Kidney (tissue), 14 donors: ENCODE data around the gene MRNIP. TPM values are rescaled to one million over a fixed set of nuclear protein-coding genes. Genes with fewer than 3 reads are reported as not detected.
A peak's percentile ranks its signal among the peaks of the same experiment; 100 is the strongest.

ENCODE experiments used
- DNase-seq, 5 donors: peaks; one replicate each; pipeline ENCODE4 v3.0.0-alpha.2; 2013 to 2020
- FAIRE-seq: peaks from 2 replicates; lab custom pipeline; 2012; peaks lifted over from hg19 to GRCh38; lab: Jason Lieb, UNC
- H3K27ac ChIP-seq, 2 donors: one replicate each; pipeline ENCODE4 v1.7.0; 2013; ENCODE audit warnings: low read depth in 2 of 2, low read length in 2 of 2, inconsistent platforms in 1 of 2
- H3K27me3 ChIP-seq: one replicate; pipeline ENCODE4 v1.7.1; 2013; ENCODE audit warnings: low read length, inconsistent platforms; ENCODE audit not compliant: control insufficient read depth, insufficient read depth
- H3K36me3 ChIP-seq, 3 donors: one replicate each; pipeline versions ENCODE4 v1.7.0 to v1.7.1; 2013; ENCODE audit warnings: low read length in 3 of 3, control low read depth in 1 of 3, inconsistent platforms in 1 of 3; ENCODE audit not compliant: insufficient read depth in 3 of 3, control insufficient read depth in 2 of 3
- H3K4me1 ChIP-seq, 3 donors: one replicate each; pipeline versions ENCODE4 v1.7.0 to v1.7.1; 2013; ENCODE audit warnings: low read length in 3 of 3, inconsistent platforms in 1 of 3, low read depth in 1 of 3; ENCODE audit not compliant: control insufficient read depth in 2 of 3, insufficient read depth in 2 of 3
- H3K4me3 ChIP-seq, 3 donors: one replicate each; pipeline versions ENCODE4 v1.7.0 to v1.8.1; 2013; ENCODE audit warnings: low read length in 3 of 3, control low read depth in 1 of 3, inconsistent platforms in 1 of 3
- H3K9ac ChIP-seq, 3 donors: one replicate each; pipeline versions ENCODE4 v1.7.0 to v1.7.1; 2013; ENCODE audit warnings: low read length in 3 of 3, control low read depth in 1 of 3, inconsistent platforms in 1 of 3
- H3K9me3 ChIP-seq, 3 donors: one replicate each; pipeline versions ENCODE4 v1.7.0 to v1.7.1; 2013; ENCODE audit warnings: low read length in 3 of 3, control low read depth in 1 of 3, inconsistent platforms in 1 of 3; ENCODE audit not compliant: control insufficient read depth in 2 of 3, insufficient read depth in 1 of 3
- intact Hi-C: fragments of 100-400 bp; cut with DNase I; formaldehyde crosslinking; loops from one replicate; pipeline ENCODE4 v1.11.1; 2022
- polyA plus RNA-seq: library from polyadenylated mRNA; stranded (reverse); fragments of 350-450 nt; fragmentation: Illumina TruSeq; extraction: RNeasy Lipid Tissue Mini Kit (QIAGEN cat#74804); gene quantifications from one replicate; pipeline ENCODE4 v1.2.3, GENCODE V29; 2014; ENCODE audit warnings: low read depth, low replicate concordance; ENCODE audit not compliant: insufficient read depth
- total RNA-seq: library from RNA; stranded (reverse); fragmentation: NEBNext Ultra II Directional; extraction: Animal tissue kit (Norgen Biotek cat#: 25700); gene quantifications from one replicate; pipeline ENCODE4 v1.2.1, GENCODE V29; 2021
- TF ChIP-seq, protein P1 (sequence below): IDR thresholded peaks from 3 replicates; pipeline ENCODE4 v1.5.1; 2012; ENCODE audit warnings: mild to moderate bottlenecking, moderate library complexity, borderline replicate concordance; ENCODE audit not compliant: insufficient read depth; ENCODE audit errors: extremely low read depth
- donor health status: control.
- donor health status: control.
- donor health status: control.
- donor health status: control.
- donor health status: control.
- donor health status: DM: yes; HTN: yes; CAD: no.
- donor health status: Normal renal cell carcinoma (clear cell type).

MRNIP gene
- total and polyA plus RNA-seq, 2 donors from 2014 or later, result 25.3 to 36.6 TPM

DNA sequence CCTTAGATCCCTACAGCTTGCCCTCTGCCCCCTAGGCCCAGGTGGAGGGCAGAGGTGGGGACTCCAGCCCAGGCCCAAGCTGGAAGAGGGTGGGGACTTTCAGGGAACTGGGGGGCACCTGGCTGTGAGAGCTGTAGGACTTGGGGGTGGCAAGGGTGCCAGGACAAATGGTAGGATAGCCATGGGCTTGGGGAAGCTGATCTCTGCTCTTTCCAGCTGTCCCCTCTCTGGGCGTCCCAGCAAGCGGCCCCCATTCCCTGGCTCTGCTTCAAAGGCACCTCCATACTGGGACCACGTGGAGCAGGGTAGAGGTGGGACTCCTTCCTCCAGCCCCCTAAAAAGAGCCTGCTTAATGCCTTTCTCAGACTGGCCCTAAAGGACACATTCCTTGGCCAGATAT, 64.4 kb downstream of the MRNIP start:
- Histone ChIP-seq H3K9me3 (no peaks in the 10 kb centered on the region), H3K9ac (peak overlapping the region in 1 of 3 donors; percentile 10), H3K27me3 (no peaks in the 10 kb centered on the region), H3K4me3 (peak overlapping the region in 2 of 3 donors; percentile 36 to 54), H3K36me3 (peaks cover 0 to 18% (median 4%) of the 10 kb centered on the region in 3 donors), H3K27ac (peak overlapping the region in 1 of 2 donors; percentile 75), H3K4me1 (peaks cover 0 to 33% (median 6%) of the 10 kb centered on the region in 3 donors)
- intact Hi-C loops, result no loop called here
- DNase-seq (peak in 1 of 5 donors; percentile 50), FAIRE-seq (no peak)
- TF ChIP-seq, protein P1, sequence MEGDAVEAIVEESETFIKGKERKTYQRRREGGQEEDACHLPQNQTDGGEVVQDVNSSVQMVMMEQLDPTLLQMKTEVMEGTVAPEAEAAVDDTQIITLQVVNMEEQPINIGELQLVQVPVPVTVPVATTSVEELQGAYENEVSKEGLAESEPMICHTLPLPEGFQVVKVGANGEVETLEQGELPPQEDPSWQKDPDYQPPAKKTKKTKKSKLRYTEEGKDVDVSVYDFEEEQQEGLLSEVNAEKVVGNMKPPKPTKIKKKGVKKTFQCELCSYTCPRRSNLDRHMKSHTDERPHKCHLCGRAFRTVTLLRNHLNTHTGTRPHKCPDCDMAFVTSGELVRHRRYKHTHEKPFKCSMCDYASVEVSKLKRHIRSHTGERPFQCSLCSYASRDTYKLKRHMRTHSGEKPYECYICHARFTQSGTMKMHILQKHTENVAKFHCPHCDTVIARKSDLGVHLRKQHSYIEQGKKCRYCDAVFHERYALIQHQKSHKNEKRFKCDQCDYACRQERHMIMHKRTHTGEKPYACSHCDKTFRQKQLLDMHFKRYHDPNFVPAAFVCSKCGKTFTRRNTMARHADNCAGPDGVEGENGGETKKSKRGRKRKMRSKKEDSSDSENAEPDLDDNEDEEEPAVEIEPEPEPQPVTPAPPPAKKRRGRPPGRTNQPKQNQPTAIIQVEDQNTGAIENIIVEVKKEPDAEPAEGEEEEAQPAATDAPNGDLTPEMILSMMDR, result no peak

DNA sequence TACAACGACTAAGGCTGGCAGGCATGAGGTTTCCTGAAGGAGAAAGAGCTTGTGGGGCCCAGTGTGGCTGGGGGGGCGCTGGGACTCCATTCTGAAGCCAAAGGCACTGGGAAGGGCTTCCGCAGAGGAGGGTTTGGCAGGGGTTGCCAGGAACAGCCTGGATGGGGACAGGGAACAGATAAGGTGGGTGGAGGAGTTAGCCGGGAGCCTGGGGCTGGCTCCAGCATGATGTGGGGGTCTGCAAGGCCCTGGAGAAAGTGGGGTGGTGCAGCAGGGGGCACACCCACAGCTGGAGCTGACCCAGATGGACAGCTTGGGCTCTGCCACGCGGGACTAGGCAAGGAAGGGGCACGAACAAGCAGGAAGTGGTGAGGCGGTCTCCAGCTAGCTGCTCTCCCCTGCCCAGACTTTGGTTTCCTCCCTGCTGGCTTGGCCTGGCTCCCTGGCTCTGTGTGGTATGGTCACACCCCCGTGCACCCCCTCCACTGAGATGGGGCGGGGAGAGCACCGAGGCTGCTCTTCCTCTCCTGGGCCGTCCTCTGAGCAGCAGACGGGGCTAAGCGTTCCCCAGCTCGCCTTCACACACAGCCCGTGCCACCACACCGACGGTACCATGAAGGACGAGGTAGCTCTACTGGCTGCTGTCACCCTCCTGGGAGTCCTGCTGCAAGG, 65.0 kb downstream of the MRNIP start, which contains the start of gene LTC4S:
Gene LTC4S (plus strand): TSS at position 519 of the 672 bp plus-strand sequence. CDS start 95 bp downstream, at position 614.
- peak within 1 kb of the TSS in 2 of 3 donors; percentile 36 to 54 for H3K4me3 ChIP-seq
- peaks cover 0 to 12% (median 0%) of the 10 kb centered on the region in 3 donors for H3K36me3 ChIP-seq
- no peaks in the 10 kb centered on the region for H3K27me3 ChIP-seq
- no peaks in the 10 kb centered on the region for H3K9me3 ChIP-seq
- TF ChIP-seq, protein P1, result no peak
- DNase-seq (peak in 3 of 5 donors; percentile 54 to 93 (median 56)), FAIRE-seq (no peak)
- intact Hi-C loops, result no loop called here
- peak within 1 kb of the TSS; percentile 74 to 75 for H3K27ac ChIP-seq
- peak within 1 kb of the TSS in 1 of 3 donors; percentile 10 for H3K9ac ChIP-seq
- peaks cover 0 to 33% (median 6%) of the 10 kb centered on the region in 3 donors for H3K4me1 ChIP-seq

GRCh38 chr5:179792612-179793467, 65.8 kb downstream of the MRNIP start:
- Histone ChIP-seq H3K9ac (no peak overlapping the region), H3K27ac (peak overlapping the region; percentile 71 to 74), H3K9me3 (no peaks in the 10 kb centered on the region), H3K36me3 (peaks cover 0 to 5% (median 0%) of the 10 kb centered on the region in 3 donors), H3K27me3 (no peaks in the 10 kb centered on the region), H3K4me3 (no peak overlapping the region), H3K4me1 (peaks cover 0 to 33% (median 6%) of the 10 kb centered on the region in 3 donors)
- intact Hi-C loops, result no loop called here
- TF ChIP-seq, protein P1, result no peak
- peak in 1 of 5 donors; percentile 48 for DNase-seq
- no peak for FAIRE-seq
